Measurements from ENCODE around the gene SAMD9.

DNA sequence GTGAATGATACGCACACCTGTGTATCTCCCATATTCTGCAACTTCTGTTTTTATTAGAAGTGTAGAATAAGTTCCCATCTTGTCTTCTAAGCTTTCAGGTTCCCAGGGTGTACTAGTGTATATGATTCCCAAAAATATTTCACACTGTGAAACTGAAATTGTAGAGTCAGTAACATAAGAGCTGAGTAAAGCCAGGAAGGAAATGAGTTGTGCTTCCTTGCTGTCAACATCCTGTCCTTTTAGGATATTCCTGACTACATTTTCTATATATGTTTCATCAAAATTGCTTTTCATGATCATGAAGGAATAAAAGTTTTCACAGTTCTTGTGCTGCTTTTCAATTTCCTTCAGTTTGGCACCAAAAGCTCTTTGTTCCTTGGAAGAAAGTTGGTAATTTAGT lies 15.2 kb upstream of the SAMD9 start:
- no peak for TF ChIP-seq CTCF (IDR thresholded peaks at IDR 0.05; ENCODE audit: low read depth, low read length)
- no peak for TF ChIP-seq POLR2A (IDR thresholded peaks at IDR 0.05; ENCODE audit: extremely low read depth, insufficient read length)
- no peak for TF ChIP-seq MAX (IDR thresholded peaks at IDR 0.05; ENCODE audit: low read depth, low read length)

Data from NB4 (cell line).